Mucosa of rectum (tissue), 2 donors: Measurements from ENCODE around the gene LAP3.

ENCODE experiments used
- H3K27ac ChIP-seq, 2 donors: one replicate each; pipeline ENCODE4 v1.7.0; 2013; ENCODE audit warnings: inconsistent platforms in 2 of 2, low read depth in 2 of 2, low read length in 2 of 2
- H3K27me3 ChIP-seq, 2 donors: one replicate each; pipeline ENCODE4 v1.7.0; 2013; ENCODE audit warnings: low read length in 2 of 2; ENCODE audit not compliant: control insufficient read depth in 2 of 2, insufficient read depth in 2 of 2
- H3K36me3 ChIP-seq, 2 donors: one replicate each; pipeline ENCODE4 v1.7.0; 2013; ENCODE audit warnings: low read length in 2 of 2; ENCODE audit not compliant: control insufficient read depth in 2 of 2, insufficient read depth in 2 of 2
- H3K4me1 ChIP-seq, 2 donors: one replicate each; pipeline ENCODE4 v1.7.0; 2013; ENCODE audit warnings: low read length in 2 of 2, mild to moderate bottlenecking in 1 of 2; ENCODE audit not compliant: control insufficient read depth in 2 of 2, insufficient read depth in 2 of 2
- H3K4me3 ChIP-seq, 2 donors: one replicate each; pipeline ENCODE4 v1.7.0; 2013; ENCODE audit warnings: low read length in 2 of 2
- H3K9ac ChIP-seq, 2 donors: one replicate each; pipeline ENCODE4 v1.7.0; 2013; ENCODE audit warnings: low read length in 2 of 2, low read depth in 1 of 2, mild to moderate bottlenecking in 1 of 2
- H3K9me3 ChIP-seq, 2 donors: one replicate each; pipeline ENCODE4 v1.7.0; 2013; ENCODE audit warnings: low read length in 2 of 2; ENCODE audit not compliant: control insufficient read depth in 2 of 2
- donor health status: healthy.
- donor health status: Normal muscosa, but diverticular disease.

The LAP3 gene

DNA sequence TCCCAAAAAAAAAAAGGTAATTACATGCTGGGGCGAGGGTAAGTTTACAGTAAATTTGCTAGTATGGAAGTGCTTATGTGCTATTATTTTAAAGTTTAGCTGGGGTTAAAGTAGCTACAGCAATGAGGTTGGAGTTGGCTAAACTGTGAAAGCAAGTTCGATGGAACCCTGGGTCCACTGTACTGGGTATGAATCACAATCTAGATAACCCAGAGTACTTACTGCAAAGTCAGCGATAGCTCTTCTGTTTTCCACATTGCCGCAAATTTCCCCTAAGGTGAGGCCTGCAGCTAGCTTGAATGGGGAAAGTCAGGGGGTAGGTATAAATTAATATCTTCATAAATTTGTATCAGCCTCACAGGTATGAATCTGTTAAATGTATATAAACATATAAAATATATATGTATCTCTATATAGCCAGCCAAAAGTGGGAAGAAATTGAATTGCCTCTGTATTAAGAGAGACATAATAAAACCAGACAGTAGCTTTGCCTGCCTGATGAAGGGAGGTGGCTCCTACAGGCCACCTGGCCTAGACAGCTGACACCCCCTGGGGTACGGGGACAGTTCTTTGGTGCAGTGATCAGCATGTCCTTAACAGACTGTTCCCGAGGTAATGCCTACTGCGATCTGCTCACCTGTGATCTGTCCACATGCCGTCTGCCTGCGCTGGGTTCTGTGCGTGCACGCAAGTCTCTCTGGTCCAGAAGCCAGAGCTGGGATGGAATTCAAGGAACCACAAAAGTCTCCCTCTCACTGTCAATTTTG is 31.4 kb upstream of the LAP3 start:
- no peaks in the 10 kb centered on the region for H3K27me3 ChIP-seq
- no peak overlapping the region for H3K9ac ChIP-seq
- H3K4me3 ChIP-seq: no peak overlapping the region
- peaks cover 0 to 2% of the 10 kb centered on the region in 2 donors for H3K4me1 ChIP-seq
- H3K9me3 ChIP-seq: no peaks in the 10 kb centered on the region
- no peaks in the 10 kb centered on the region for H3K36me3 ChIP-seq
- H3K27ac ChIP-seq: no peak overlapping the region

DNA sequence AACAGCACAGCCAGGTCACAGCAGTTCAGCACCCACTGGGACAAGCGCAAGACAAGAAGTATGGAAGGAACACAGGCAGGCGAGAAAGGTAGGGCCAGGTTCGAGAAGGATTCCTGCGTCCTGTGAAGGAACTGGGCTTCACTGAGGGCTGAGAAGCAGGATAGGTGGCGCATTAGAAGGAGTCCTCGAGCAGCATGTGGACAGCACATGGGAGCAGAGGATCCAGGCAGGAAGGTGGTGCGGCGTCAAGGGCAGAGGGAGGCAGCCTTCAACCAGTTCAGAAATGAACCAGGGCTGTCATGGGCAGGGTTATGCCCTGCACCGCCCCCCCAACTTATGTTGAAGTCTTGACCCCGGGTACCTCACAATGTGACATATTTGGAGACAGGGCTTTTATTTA is 30.8 kb upstream of the LAP3 start:
- Histone ChIP-seq H3K36me3 (no peaks in the 10 kb centered on the region), H3K9ac (no peak overlapping the region), H3K4me3 (no peak overlapping the region), H3K27me3 (no peaks in the 10 kb centered on the region), H3K4me1 (peaks cover 0 to 2% of the 10 kb centered on the region in 2 donors), H3K27ac (no peak overlapping the region), H3K9me3 (no peaks in the 10 kb centered on the region)

DNA sequence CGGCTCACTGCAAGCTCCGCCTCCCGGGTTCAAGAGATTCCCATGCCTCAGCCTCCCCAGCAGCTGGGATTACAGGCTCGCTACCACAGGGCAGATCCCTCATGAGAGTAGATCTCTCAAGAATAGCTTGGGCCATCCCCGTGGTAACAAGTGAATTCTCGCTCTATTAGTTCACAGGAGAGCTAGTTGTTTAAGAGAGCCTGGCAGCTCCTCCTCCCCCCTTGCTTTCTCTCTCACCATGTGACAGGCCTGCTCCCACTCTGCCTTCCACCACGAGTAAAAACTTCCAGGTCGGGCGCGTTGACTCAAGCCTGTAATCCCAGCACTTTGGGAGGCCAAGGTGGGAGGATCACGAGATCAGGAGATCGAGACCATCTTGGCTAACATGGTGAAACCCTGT is 30.3 kb upstream of the LAP3 start:
- Histone ChIP-seq H3K27ac (no peak overlapping the region), H3K4me1 (peaks cover 0 to 2% of the 10 kb centered on the region in 2 donors), H3K9me3 (no peaks in the 10 kb centered on the region), H3K4me3 (no peak overlapping the region), H3K36me3 (no peaks in the 10 kb centered on the region), H3K27me3 (no peaks in the 10 kb centered on the region), H3K9ac (no peak overlapping the region)

DNA sequence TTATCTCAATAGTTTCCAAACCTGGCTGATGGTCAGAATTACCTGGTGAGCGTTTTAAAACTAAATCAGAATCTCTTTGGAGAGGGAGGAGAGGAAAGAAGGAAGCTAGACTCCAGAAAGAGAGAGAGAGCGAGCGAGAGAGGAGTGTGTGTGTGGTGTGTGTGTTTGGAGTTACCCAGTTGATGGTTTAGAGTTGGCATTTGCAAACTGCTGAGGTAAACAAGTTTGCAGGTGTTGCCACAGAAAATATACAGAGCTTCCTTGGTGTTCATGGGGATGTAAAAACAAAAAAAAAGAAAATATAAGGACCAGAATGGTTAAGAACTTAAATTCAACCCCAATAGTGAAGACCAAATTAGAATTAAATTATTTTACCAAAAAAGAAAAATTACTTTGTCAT is 26.4 kb upstream of the LAP3 start:
- H3K36me3 ChIP-seq: no peaks in the 10 kb centered on the region
- no peaks in the 10 kb centered on the region for H3K27me3 ChIP-seq
- no peak overlapping the region for H3K9ac ChIP-seq
- H3K9me3 ChIP-seq: no peaks in the 10 kb centered on the region
- no peaks in the 10 kb centered on the region for H3K4me1 ChIP-seq
- no peak overlapping the region for H3K27ac ChIP-seq
- H3K4me3 ChIP-seq: no peak overlapping the region

DNA sequence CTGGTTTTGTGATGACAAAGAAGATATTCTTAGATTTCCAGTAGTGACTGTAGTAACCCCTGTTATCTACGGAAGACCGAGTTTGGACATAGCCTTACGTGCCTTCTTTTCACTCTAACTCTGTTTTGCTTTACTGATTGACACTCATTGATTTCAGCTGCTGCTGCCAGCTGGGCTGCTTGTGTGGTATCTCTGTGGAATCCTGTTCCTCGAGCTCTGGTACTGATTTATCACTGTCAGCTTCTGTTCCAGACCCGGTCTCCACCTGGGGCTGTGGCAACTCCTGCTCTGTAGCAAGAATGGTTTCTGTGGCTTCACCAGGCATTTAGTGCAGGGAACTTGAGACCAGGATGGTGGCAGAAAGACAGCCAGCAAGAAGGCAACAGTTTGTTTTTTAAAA is 24.6 kb upstream of the LAP3 start:
- no peak overlapping the region for H3K4me3 ChIP-seq
- H3K27me3 ChIP-seq: no peaks in the 10 kb centered on the region
- no peaks in the 10 kb centered on the region for H3K36me3 ChIP-seq
- no peak overlapping the region for H3K27ac ChIP-seq
- H3K9me3 ChIP-seq: no peaks in the 10 kb centered on the region
- no peaks in the 10 kb centered on the region for H3K4me1 ChIP-seq
- no peak overlapping the region for H3K9ac ChIP-seq

DNA sequence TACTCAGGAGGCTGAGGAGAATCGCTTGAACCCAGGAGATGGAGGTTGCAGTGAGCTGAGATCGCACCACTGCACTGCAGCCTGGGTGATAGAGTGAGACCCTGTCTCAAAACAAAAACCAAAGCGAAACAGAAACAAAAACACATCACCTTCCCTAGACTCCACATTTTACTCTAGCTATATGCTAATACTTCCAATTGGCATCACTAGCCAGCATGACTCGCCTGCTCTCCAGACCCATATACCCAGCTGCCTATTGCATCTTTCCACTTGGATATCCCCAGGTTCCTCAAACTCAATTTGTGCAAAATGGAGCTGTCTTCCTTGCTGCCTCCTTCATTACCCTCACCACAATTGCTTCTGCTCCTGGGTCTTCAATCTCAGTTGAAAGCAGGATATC is 22.4 kb upstream of the LAP3 start:
- Histone ChIP-seq H3K4me1 (no peaks in the 10 kb centered on the region), H3K27ac (no peak overlapping the region), H3K9me3 (no peaks in the 10 kb centered on the region), H3K4me3 (no peak overlapping the region), H3K27me3 (no peaks in the 10 kb centered on the region), H3K36me3 (no peaks in the 10 kb centered on the region), H3K9ac (no peak overlapping the region)

DNA sequence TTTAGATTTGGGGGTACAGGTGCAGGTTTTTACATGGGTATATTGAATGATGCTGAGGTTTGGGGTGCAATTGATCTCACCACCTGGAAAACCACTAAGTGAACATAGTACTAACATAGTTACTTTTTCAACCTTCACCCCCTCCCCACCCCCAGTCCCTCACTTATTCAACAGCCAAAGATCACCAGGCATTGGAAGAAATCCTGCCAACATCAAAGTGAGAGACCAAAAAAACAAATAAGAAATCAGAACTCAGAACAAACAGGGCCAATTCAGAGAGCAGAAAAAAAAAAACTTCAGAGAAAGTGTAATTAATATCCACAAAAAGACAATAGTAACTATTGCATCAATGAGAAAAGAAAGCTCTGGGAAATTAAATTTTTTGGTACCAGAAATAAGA is 20.5 kb upstream of the LAP3 start:
- H3K9ac ChIP-seq: no peak overlapping the region
- no peaks in the 10 kb centered on the region for H3K27me3 ChIP-seq
- no peaks in the 10 kb centered on the region for H3K4me1 ChIP-seq
- H3K36me3 ChIP-seq: no peaks in the 10 kb centered on the region
- H3K4me3 ChIP-seq: no peak overlapping the region
- H3K9me3 ChIP-seq: no peaks in the 10 kb centered on the region
- no peak overlapping the region for H3K27ac ChIP-seq

DNA sequence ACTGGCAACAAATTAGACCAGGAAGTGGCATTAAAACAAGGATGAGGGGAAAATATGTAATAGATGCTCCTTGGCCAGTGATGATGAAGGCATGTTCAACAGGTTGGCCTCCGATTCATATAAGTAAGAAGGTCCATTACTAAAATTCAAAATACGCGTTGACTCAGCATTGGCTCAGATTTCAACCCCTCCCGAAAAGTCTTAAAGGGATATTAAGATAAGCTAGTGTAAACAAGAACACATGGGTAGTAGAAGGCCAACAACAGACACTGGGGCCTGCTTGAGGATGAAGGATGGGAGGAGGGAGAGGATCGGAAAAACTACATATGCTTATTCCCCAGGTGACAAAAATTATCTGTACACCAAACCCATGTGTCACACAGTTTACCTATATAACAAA is 19.1 kb upstream of the LAP3 start:
- H3K9me3 ChIP-seq: no peaks in the 10 kb centered on the region
- no peaks in the 10 kb centered on the region for H3K4me1 ChIP-seq
- H3K27me3 ChIP-seq: no peaks in the 10 kb centered on the region
- H3K36me3 ChIP-seq: no peaks in the 10 kb centered on the region
- H3K27ac ChIP-seq: no peak overlapping the region
- H3K9ac ChIP-seq: no peak overlapping the region
- H3K4me3 ChIP-seq: no peak overlapping the region

DNA sequence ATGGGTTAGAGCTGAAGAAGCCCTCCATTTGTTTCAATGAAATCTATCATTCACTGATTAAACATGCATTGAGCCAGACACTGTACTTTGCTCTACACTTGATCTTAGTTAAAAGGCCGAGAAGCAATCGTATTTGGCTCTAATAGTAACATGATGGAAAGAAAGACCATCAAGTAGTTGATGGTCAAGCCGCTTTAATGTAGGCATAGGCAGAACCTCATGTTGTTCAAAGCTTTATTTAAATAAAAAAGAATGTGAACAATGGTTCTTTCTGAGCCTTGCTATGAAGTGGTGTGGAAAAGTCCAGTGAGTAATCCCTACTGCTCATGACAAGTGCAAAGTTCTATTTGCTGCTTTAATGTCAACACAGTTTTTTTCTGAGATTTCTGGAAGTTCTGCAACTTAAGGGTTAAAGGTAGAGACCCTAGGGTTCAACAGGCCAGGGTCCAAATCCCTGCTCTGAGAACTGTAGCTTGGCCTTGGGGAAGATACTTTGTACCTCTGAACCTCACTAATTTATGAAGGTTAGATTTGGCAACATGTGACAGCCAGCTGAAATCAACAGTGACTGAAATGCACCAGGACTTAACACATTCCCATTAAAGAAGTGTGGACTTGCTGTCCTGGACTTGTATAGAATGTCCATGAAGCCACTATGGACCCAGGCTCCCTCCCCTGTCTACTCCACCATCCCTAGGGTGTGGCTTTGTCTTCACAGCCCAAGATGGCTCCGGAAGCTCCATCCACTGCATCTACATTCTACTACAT is 17.9 kb upstream of the LAP3 start:
- Histone ChIP-seq H3K4me3 (no peak overlapping the region), H3K9me3 (no peaks in the 10 kb centered on the region), H3K27me3 (no peaks in the 10 kb centered on the region), H3K36me3 (no peaks in the 10 kb centered on the region), H3K4me1 (no peaks in the 10 kb centered on the region), H3K27ac (no peak overlapping the region), H3K9ac (no peak overlapping the region)

DNA sequence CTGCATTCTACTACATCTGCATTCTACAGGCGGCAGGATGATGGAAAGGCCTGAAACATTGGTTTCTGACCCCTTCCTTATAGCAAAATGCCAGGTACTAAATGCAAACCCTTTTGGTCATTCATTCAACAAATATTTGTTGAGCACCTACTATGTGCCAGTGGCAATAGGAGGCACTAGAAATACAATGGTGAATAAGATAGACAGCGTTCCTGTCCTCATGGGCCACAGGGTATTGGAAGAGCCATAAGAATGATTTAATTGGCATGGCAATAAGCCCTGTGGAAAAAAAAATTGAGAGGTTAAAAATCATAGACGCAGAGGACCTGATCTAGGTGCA is 17.3 kb upstream of the LAP3 start:
- H3K4me3 ChIP-seq: no peak overlapping the region
- H3K4me1 ChIP-seq: no peaks in the 10 kb centered on the region
- H3K36me3 ChIP-seq: no peaks in the 10 kb centered on the region
- no peaks in the 10 kb centered on the region for H3K27me3 ChIP-seq
- H3K9ac ChIP-seq: no peak overlapping the region
- no peaks in the 10 kb centered on the region for H3K9me3 ChIP-seq
- no peak overlapping the region for H3K27ac ChIP-seq
